ENCODE measurements around the gene HOPX. TPM values are rescaled to one million over a fixed set of nuclear protein-coding genes. Genes with fewer than 3 reads are reported as not detected.
"Not testable (repeated sequence)": the region's sequence is repeated elsewhere in the genome, so short reads cannot be mapped to it uniquely, and the experiment has no call there.

The HOPX gene, protein sequence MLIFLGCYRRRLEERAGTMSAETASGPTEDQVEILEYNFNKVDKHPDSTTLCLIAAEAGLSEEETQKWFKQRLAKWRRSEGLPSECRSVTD
- total RNA-seq (10 to 100 TPM in 2 of 7 donors, 1 to 10 TPM in 5; 6.0 to 26.0 (median 8.0) TPM), polyA plus RNA-seq (10 to 100 TPM in 1 of 3 donors, 1 to 10 TPM in 2; 6.0 to 16.4 (median 8.8) TPM)
- long read RNA-seq, donor 1, partial matches to known transcripts, result 0 of 6 reads
- long read RNA-seq, donor 1, other reads (novel, unspliced or antisense), result 0 of 6 reads
- long read RNA-seq, donor 2, partial matches to known transcripts, result 0 of 9 reads
- long read RNA-seq, donor 2, other reads (novel, unspliced or antisense), result 0 of 9 reads

DNA sequence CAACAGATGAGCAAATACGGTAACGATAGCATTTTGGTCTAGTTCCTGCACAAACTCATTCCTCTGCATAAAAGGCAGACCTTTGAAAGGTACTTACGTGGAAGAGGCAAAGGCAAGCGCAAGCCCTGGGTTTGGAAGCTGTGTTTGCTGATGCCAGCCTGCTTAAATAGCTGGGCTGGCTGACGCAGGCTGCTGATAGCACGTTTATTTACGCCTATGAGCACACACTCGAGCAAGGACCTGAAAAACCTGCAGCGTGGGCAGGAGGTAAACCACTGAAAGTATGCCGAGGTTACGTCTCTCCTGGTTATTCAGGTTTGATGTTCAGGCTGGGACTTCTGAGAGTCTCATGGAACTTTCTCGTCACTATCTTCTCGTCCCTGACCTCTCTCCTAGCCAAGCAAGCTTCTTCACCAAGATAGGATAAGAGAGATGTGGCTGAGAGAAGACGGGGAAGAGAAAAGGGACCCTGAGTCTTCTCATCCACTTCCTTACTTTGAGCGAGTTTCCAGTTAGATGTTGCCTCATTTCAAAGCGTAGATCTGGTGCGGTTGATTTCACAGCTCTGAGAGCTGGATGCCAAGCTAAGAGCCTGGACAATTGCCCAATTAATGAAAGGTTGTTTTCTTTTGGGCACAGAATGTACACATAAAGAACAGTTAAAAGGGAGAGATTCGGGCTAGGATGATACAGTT is at the start of gene HOPX:
HOPX (minus strand) TSS at position 139 of the 695 bp plus-strand sequence. CDS start 23,480 bp downstream, outside the sequence.
- intact Hi-C loops (cut with DNase I; ENCODE audit: low total_unique reads), result no loop called here
- Histone ChIP-seq H3K27me3 (replicated peaks in 1 of 7) (peaks cover 0 to 16% (median 0%) of the 10 kb centered on the region in 7 donors), H3K4me3 (peak within 1 kb of the TSS in 1 of 8 donors; percentile 41), H3K27ac (peak within 1 kb of the TSS in 2 of 8 donors; percentile 7 to 24), H3K36me3 (no peaks in the 10 kb centered on the region), H3K4me1 (peaks cover 0 to 15% (median 6%) of the 10 kb centered on the region in 6 donors), H3K9me3 (no peaks in the 10 kb centered on the region)
- no peak for DNase-seq
- no peak for TF ChIP-seq POLR2A (IDR thresholded peaks at IDR 0.05)
- TF ChIP-seq, protein P1, sequence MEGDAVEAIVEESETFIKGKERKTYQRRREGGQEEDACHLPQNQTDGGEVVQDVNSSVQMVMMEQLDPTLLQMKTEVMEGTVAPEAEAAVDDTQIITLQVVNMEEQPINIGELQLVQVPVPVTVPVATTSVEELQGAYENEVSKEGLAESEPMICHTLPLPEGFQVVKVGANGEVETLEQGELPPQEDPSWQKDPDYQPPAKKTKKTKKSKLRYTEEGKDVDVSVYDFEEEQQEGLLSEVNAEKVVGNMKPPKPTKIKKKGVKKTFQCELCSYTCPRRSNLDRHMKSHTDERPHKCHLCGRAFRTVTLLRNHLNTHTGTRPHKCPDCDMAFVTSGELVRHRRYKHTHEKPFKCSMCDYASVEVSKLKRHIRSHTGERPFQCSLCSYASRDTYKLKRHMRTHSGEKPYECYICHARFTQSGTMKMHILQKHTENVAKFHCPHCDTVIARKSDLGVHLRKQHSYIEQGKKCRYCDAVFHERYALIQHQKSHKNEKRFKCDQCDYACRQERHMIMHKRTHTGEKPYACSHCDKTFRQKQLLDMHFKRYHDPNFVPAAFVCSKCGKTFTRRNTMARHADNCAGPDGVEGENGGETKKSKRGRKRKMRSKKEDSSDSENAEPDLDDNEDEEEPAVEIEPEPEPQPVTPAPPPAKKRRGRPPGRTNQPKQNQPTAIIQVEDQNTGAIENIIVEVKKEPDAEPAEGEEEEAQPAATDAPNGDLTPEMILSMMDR (IDR thresholded peaks at IDR 0.05 in 8 of 11, conservative IDR thresholded peaks at IDR 0.05 in 3 of 11), result no peak
- no peak for TF ChIP-seq POLR2AphosphoS5 (IDR thresholded peaks at IDR 0.05)
- WGBS, 5 donors, result 29 to 50% (median 38%) methylated on average over 18 of the region's 18 CpGs

DNA sequence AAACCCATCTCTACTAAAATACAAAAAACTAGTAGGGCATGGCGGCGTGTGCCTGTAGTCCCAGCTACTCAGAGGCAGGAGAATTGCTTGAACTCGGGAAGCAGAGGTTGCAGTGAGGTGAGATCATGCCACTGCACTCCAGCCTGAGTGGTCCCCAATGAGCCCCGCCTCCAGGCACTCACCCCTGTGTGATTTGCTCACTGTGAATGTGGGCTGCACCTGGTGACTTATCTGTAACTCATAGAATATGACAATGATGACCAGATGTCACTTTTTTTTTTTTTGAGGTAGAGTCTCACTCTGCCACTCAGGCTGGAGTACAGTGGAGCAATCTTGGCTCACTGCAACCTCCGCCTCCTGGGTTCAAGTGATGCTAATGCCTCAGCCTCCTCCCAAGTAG is 49.0 kb upstream of the HOPX start:
- TF ChIP-seq, protein P1 (IDR thresholded peaks at IDR 0.05 in 8 of 11, conservative IDR thresholded peaks at IDR 0.05 in 3 of 11), result no peak
- TF ChIP-seq POLR2AphosphoS5 (IDR thresholded peaks at IDR 0.05) (no peak), POLR2A (IDR thresholded peaks at IDR 0.05) (no peak)
- H3K27me3 ChIP-seq (replicated peaks in 1 of 7), result no peaks in the 10 kb centered on the region
- WGBS, 5 donors, result 86 to 93% (median 92%) methylated on average over 5 of the region's 5 CpGs
- H3K27ac ChIP-seq, result no peak overlapping the region
- no peak overlapping the region for H3K4me3 ChIP-seq
- intact Hi-C loops (cut with DNase I; ENCODE audit: low total_unique reads), result no loop called here
- H3K9me3 ChIP-seq, result no peaks in the 10 kb centered on the region
- H3K36me3 ChIP-seq, result no peaks in the 10 kb centered on the region
- peaks cover 0 to 10% (median 0%) of the 10 kb centered on the region in 6 donors for H3K4me1 ChIP-seq
- no peak for DNase-seq

DNA sequence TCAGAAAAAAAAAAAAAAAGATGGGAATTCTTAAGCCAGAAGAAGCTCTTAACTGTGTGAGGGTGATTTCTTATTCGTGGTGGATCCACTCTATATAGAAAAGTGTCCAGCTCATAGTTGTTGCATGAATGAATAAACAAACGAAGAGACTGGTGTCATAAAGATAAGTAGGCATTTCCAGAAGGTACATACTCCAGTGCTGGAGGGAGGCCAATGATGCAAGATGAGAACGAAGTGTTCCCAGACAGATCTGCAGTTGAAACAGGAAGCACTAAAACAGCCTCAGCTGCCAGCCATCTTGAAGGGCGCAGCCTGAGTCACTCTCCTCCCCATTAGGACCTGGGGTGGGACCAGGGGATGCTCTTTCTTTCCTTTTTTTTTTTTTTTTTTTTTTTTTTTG is 47.4 kb upstream of the HOPX start:
- Histone ChIP-seq H3K36me3 (no peaks in the 10 kb centered on the region), H3K9me3 (no peaks in the 10 kb centered on the region), H3K27ac (peak overlapping the region in 3 of 8 donors; percentile 47 to 63 (median 55)), H3K27me3 (replicated peaks in 1 of 7) (no peaks in the 10 kb centered on the region), H3K4me3 (no peak overlapping the region), H3K4me1 (peaks cover 0 to 10% (median 0%) of the 10 kb centered on the region in 6 donors)
- no peak for DNase-seq
- TF ChIP-seq POLR2A (IDR thresholded peaks at IDR 0.05) (no peak), POLR2AphosphoS5 (IDR thresholded peaks at IDR 0.05) (peak in 1 of 3 donors; percentile 47)
- TF ChIP-seq, protein P1 (IDR thresholded peaks at IDR 0.05 in 8 of 11, conservative IDR thresholded peaks at IDR 0.05 in 3 of 11), result no peak
- 25 to 46% (median 37%) methylated on average over 4 of the region's 4 CpGs for WGBS, 5 donors
- intact Hi-C loops (cut with DNase I; ENCODE audit: low total_unique reads), result no loop called here

DNA sequence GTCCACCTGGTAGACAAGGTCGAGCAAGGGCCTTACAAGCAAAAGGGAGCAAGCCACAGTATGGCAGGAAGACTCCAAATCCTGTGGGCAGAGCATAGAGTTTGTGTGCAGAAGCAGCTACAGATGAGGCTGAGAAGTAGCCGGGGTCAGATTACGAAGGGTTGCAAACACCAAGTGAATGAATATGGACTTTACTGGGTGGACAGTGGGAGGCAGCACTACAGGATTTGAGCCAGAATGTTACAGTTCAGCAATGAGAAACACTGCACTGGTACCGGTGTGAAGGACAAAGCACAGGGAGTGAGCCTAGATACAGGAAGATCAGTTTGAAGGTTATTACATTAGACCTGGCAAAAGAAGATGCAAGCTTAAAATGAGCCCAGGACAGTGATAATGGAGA is 46.1 kb upstream of the HOPX start:
- Histone ChIP-seq H3K4me1 (peaks cover 0 to 7% (median 0%) of the 10 kb centered on the region in 6 donors), H3K4me3 (no peak overlapping the region), H3K36me3 (no peaks in the 10 kb centered on the region), H3K9me3 (no peaks in the 10 kb centered on the region), H3K27me3 (replicated peaks in 1 of 7) (no peaks in the 10 kb centered on the region), H3K27ac (no peak overlapping the region)
- 70 to 86% (median 82%) methylated on average over 4 of the region's 4 CpGs for WGBS, 5 donors
- DNase-seq, result no peak
- TF ChIP-seq, protein P1 (IDR thresholded peaks at IDR 0.05 in 8 of 11, conservative IDR thresholded peaks at IDR 0.05 in 3 of 11), result no peak
- TF ChIP-seq POLR2A (IDR thresholded peaks at IDR 0.05), result no peak
- intact Hi-C loops (cut with DNase I; ENCODE audit: low total_unique reads), result no loop called here

DNA sequence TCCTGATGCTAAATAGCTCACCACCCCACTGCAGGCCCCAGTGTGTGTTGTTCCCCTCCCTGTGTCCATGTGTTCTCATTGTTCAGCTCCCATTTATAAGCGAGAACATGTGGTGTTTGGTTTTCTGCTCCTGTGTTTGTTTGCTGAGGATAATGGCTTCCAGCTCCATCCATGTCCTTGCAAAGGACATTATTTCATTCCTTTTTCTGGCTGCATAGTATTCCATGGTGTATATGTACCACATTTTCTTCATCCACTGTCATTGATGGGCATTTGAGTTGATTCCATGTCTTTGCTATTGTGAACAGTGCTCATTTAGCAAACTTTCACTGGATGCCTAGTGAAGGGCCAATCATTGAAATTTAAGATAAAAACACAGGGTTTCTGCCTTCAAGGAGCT is 45.5 kb upstream of the HOPX start:
- DNase-seq; H3K4me1 ChIP-seq; H3K9me3 ChIP-seq; H3K27ac ChIP-seq; H3K4me3 ChIP-seq; H3K27me3 ChIP-seq (replicated peaks in 1 of 7); H3K36me3 ChIP-seq; intact Hi-C loops (cut with DNase I; ENCODE audit: low total_unique reads): not testable (repeated sequence)
- 95 to 100% (median 96%) methylated on average over 1 of the region's 1 CpG for WGBS, 5 donors

Data from spleen (tissue), 13 donors.